Cerebellar nuclear complex (tissue), 1 donor: ENCODE data around the gene MLF2.

Experiments
- DNase-seq, 2 experiments: peaks; one replicate each; lab custom pipeline; 2025; lab: John Stamatoyannopoulos, UW

Gene MLF2

GRCh38 chr12:6752921-6753771 lies at the start of gene MLF2:
Gene MLF2 (minus strand): TSS chr12:6753141. CDS start chr12:6752334, 807 bp downstream.
- DNase-seq = peak; percentile 94 to 98

GRCh38 chr12:6799147-6799546 lies 46.2 kb upstream of the MLF2 start:
- no peak for DNase-seq

GRCh38 chr12:6796576-6796975 lies 43.6 kb upstream of the MLF2 start:
- DNase-seq = no peak

- DNase-seq = no peak
Observed at GRCh38 chr12:6795088-6795487, 42.1 kb upstream of the MLF2 start.

- DNase-seq = no peak
Observed at GRCh38 chr12:6792522-6793201, 39.7 kb upstream of the MLF2 start.

GRCh38 chr12:6791931-6792520 lies 39.1 kb upstream of the MLF2 start:
- DNase-seq = no peak

- no peak for DNase-seq
Observed at GRCh38 chr12:6790496-6791150, 37.7 kb upstream of the MLF2 start.

- no peak for DNase-seq
Observed at GRCh38 chr12:6788972-6789924, 36.3 kb upstream of the MLF2 start, which contains the start of gene CD4. Gene CD4 (plus strand): TSS chr12:6789528. CDS start chr12:6800139, 10,611 bp downstream.

GRCh38 chr12:6787309-6787708 lies 34.4 kb upstream of the MLF2 start:
- DNase-seq = no peak

- no peak for DNase-seq
Observed at GRCh38 chr12:6786416-6787094, 33.6 kb upstream of the MLF2 start.

GRCh38 chr12:6784761-6785160 lies 31.8 kb upstream of the MLF2 start:
- DNase-seq = no peak

- no peak for DNase-seq
Observed at GRCh38 chr12:6784296-6784695, 31.4 kb upstream of the MLF2 start.

GRCh38 chr12:6783828-6784227 lies 30.9 kb upstream of the MLF2 start:
- DNase-seq = no peak

- no peak for DNase-seq
Observed at GRCh38 chr12:6782850-6783566, 30.1 kb upstream of the MLF2 start.

GRCh38 chr12:6782119-6782518 lies 29.2 kb upstream of the MLF2 start:
- DNase-seq = no peak

GRCh38 chr12:6780573-6780972 lies 27.6 kb upstream of the MLF2 start:
- no peak for DNase-seq

GRCh38 chr12:6779708-6780432 lies 26.9 kb upstream of the MLF2 start:
- no peak for DNase-seq

- peak; percentile 35 to 82 for DNase-seq
Observed at GRCh38 chr12:6778574-6779550, 25.9 kb upstream of the MLF2 start.
